ENCODE data around the gene NSMF. TPM values are rescaled to one million over a fixed set of nuclear protein-coding genes. Genes with fewer than 3 reads are reported as not detected.
"Not testable (repeated sequence)": the region's sequence is repeated elsewhere in the genome, so short reads cannot be mapped to it uniquely, and the experiment has no call there.

The NSMF gene
- total RNA-seq, 1 donor, result 29.6 TPM

GRCh38 chr9:137411260-137411644 lies 47.9 kb downstream of the NSMF start:
- H3K4me3 ChIP-seq (ENCODE audit: low read depth, low read length), result no peak overlapping the region
- no peak for DNase-seq (ENCODE audit: low read depth)
- no peak for TF ChIP-seq CTCF (IDR thresholded peaks at IDR 0.05; ENCODE audit: insufficient read depth, low read length)

GRCh38 chr9:137410891-137411249 lies 48.3 kb downstream of the NSMF start:
- DNase-seq (ENCODE audit: low read depth), result no peak
- no peak overlapping the region for H3K4me3 ChIP-seq (ENCODE audit: low read depth, low read length)
- TF ChIP-seq CTCF (IDR thresholded peaks at IDR 0.05; ENCODE audit: insufficient read depth, low read length), result no peak

- DNase-seq (ENCODE audit: low read depth); H3K4me3 ChIP-seq (ENCODE audit: low read depth, low read length): not testable (repeated sequence)
These were observed 48.8 kb downstream of the NSMF start for GRCh38 chr9:137410236-137410890.

- no peak for TF ChIP-seq CTCF (IDR thresholded peaks at IDR 0.05; ENCODE audit: insufficient read depth, low read length)
- no peak for DNase-seq (ENCODE audit: low read depth)
These were observed 49.6 kb downstream of the NSMF start for GRCh38 chr9:137409515-137409914.

GRCh38 chr9:137408651-137409405 lies 50.3 kb downstream of the NSMF start:
- TF ChIP-seq CTCF (IDR thresholded peaks at IDR 0.05; ENCODE audit: insufficient read depth, low read length), result no peak
- DNase-seq (ENCODE audit: low read depth), result no peak
- no peak overlapping the region for H3K4me3 ChIP-seq (ENCODE audit: low read depth, low read length)

More at GRCh38 chr9:137409515-137409914, 49.6 kb downstream of the NSMF start:
- H3K4me3 ChIP-seq (ENCODE audit: low read depth, low read length), result no peak overlapping the region

GRCh38 chr9:137407590-137408300 lies 51.4 kb downstream of the NSMF start:
- peak; percentile 34 for DNase-seq (ENCODE audit: low read depth)
- no peak overlapping the region for H3K4me3 ChIP-seq (ENCODE audit: low read depth, low read length)
- no peak for TF ChIP-seq CTCF (IDR thresholded peaks at IDR 0.05; ENCODE audit: insufficient read depth, low read length)
